ENCODE data around the gene MAD1L1. TPM values are rescaled to one million over a fixed set of nuclear protein-coding genes. Genes with fewer than 3 reads are reported as not detected.

MAD1L1 gene
- total RNA-seq, 2 experiments from 2014 or later, result 157 to 160 TPM

DNA sequence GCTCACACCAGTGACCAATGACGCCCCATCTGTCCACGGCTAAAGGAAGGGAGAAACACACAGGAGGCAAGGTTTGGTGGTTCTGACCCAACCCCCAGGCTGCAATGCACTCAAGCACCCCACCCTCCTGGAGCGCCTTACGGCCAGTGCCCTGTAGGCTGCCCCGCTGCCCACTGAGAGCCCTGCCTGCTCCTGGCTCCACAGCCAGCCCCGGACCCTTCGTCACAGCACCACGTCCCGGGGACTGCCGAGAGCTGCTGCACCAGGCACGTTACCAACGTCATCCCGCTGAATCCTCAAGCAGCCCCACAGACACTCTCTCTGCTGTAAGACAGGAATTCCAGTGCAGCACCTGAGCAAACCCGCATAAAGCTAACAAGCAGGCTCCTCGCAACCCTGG is 87.8 kb downstream of the MAD1L1 start:
- peaks cover 30% of the 10 kb centered on the region for H3K36me3 Mint-ChIP-seq (ENCODE audit: low read depth)
- H3K27me3 Mint-ChIP-seq, result no peaks in the 10 kb centered on the region
- H3K4me1 Mint-ChIP-seq (ENCODE audit: low read depth), result no peaks in the 10 kb centered on the region
- CTCF ChIA-PET, result no interaction called here
- POLR2A ChIA-PET, result no interaction called here
- Histone ChIP-seq H3K4me3 (ENCODE audit: low read length) (no peak overlapping the region), H3K9me3 (ENCODE audit: control insufficient read depth in 1 of 2, insufficient read depth in 1 of 2, low read length in 2 of 2) (peaks cover 0 to 7% of the 10 kb centered on the region in 2 experiments), H3K27me3 (ENCODE audit: control insufficient read depth in 1 of 2, insufficient read depth in 2 of 2, low read length in 2 of 2) (no peaks in the 10 kb centered on the region), H3K4me1 (ENCODE audit: insufficient read depth, low read length) (no peaks in the 10 kb centered on the region), H3K36me3 (ENCODE audit: insufficient read depth, low read length) (peaks cover 28% of the 10 kb centered on the region), H3K27ac (ENCODE audit: low read depth in 1 of 2, low read length in 2 of 2) (no peak overlapping the region)
- intact Hi-C loops (cut with DNase I, micrococcal nuclease), result no loop called here
- H3K27ac Mint-ChIP-seq, result no peak overlapping the region
- H3K4me3 Mint-ChIP-seq, result no peak overlapping the region
- no peak for DNase-seq
- TF ChIP-seq, protein P1, sequence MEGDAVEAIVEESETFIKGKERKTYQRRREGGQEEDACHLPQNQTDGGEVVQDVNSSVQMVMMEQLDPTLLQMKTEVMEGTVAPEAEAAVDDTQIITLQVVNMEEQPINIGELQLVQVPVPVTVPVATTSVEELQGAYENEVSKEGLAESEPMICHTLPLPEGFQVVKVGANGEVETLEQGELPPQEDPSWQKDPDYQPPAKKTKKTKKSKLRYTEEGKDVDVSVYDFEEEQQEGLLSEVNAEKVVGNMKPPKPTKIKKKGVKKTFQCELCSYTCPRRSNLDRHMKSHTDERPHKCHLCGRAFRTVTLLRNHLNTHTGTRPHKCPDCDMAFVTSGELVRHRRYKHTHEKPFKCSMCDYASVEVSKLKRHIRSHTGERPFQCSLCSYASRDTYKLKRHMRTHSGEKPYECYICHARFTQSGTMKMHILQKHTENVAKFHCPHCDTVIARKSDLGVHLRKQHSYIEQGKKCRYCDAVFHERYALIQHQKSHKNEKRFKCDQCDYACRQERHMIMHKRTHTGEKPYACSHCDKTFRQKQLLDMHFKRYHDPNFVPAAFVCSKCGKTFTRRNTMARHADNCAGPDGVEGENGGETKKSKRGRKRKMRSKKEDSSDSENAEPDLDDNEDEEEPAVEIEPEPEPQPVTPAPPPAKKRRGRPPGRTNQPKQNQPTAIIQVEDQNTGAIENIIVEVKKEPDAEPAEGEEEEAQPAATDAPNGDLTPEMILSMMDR (IDR thresholded peaks at IDR 0.05), result no peak
- H3K9me3 Mint-ChIP-seq, result no peaks in the 10 kb centered on the region
- ATAC-seq (ENCODE audit: poor library complexity), result no peak

DNA sequence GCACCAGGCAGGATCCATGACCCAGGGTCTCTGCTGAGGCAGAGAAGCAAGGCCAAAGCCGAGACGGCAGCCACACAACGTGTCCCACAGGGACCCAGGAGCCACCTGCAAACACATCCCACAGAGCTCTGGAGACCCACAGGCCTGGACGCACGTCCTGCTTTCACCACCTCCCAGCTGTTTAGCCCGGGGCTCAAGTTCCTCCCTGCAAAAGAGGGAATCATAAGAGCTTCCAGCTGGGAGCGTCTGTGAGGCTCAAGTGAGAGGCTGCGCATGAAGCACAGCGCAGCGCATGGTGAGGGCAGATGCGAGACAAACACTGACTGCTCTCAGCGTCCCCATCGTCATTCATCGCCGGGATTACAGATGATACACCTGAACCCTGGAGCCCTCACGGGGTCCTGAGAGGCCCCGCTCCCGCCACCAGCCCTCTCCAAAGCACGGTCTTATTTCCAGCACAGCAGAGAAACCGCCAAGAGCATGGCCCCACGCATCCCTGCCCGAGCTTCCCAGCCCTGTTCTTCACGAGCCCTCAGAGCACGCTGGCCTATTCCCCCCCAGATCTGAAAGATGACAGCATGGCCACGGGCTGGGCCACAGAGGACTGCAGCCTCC is 88.7 kb downstream of the MAD1L1 start:
- POLR2A ChIA-PET, result no interaction called here
- Histone ChIP-seq H3K4me3 (ENCODE audit: low read length) (no peak overlapping the region), H3K9me3 (ENCODE audit: control insufficient read depth in 1 of 2, insufficient read depth in 1 of 2, low read length in 2 of 2) (peaks cover 0 to 7% of the 10 kb centered on the region in 2 experiments), H3K4me1 (ENCODE audit: insufficient read depth, low read length) (peaks cover under 1% of the 10 kb centered on the region), H3K27ac (ENCODE audit: low read depth in 1 of 2, low read length in 2 of 2) (no peak overlapping the region), H3K36me3 (ENCODE audit: insufficient read depth, low read length) (peaks cover 25% of the 10 kb centered on the region), H3K27me3 (ENCODE audit: control insufficient read depth in 1 of 2, insufficient read depth in 2 of 2, low read length in 2 of 2) (no peaks in the 10 kb centered on the region)
- no peaks in the 10 kb centered on the region for H3K27me3 Mint-ChIP-seq
- intact Hi-C loops (cut with DNase I, micrococcal nuclease), result no loop called here
- no peaks in the 10 kb centered on the region for H3K9me3 Mint-ChIP-seq
- H3K4me3 Mint-ChIP-seq, result no peak overlapping the region
- no peak for ATAC-seq (ENCODE audit: poor library complexity)
- peaks cover 26% of the 10 kb centered on the region for H3K36me3 Mint-ChIP-seq (ENCODE audit: low read depth)
- no peak for DNase-seq
- TF ChIP-seq, protein P1 (IDR thresholded peaks at IDR 0.05), result no peak
- H3K4me1 Mint-ChIP-seq (ENCODE audit: low read depth), result no peaks in the 10 kb centered on the region
- H3K27ac Mint-ChIP-seq, result no peak overlapping the region
- CTCF ChIA-PET, result no interaction called here

DNA sequence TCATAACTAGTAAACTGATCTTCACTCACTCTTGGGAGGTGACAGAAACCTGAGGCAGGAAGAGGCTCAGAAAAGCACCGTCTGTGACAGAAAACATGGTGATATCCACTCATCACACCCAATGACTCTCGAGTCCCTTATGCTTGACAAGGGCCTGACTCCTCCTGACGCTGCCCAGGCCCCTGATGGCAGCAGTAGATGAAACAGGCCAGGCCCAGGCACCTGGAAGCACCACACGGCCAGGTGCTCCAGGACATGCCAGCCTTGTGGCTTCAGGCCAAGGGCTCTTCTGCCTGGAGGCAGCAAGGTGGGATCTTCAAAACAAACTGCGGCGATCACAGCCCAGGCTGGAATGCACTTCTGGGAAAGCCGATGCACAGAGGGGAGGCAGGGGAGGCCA is 89.3 kb downstream of the MAD1L1 start:
- no peaks in the 10 kb centered on the region for H3K27me3 Mint-ChIP-seq
- TF ChIP-seq, protein P1 (IDR thresholded peaks at IDR 0.05), result no peak
- no peaks in the 10 kb centered on the region for H3K27me3 ChIP-seq (ENCODE audit: control insufficient read depth in 1 of 2, insufficient read depth in 2 of 2, low read length in 2 of 2)
- H3K27ac ChIP-seq (ENCODE audit: low read depth in 1 of 2, low read length in 2 of 2), result no peak overlapping the region
- no peak overlapping the region for H3K4me3 Mint-ChIP-seq
- H3K4me1 Mint-ChIP-seq (ENCODE audit: low read depth), result peaks cover 2% of the 10 kb centered on the region
- peaks cover 25% of the 10 kb centered on the region for H3K36me3 ChIP-seq (ENCODE audit: insufficient read depth, low read length)
- POLR2A ChIA-PET, result no interaction called here
- intact Hi-C loops (cut with DNase I, micrococcal nuclease), result no loop called here
- peaks cover 0 to 7% of the 10 kb centered on the region in 2 experiments for H3K9me3 ChIP-seq (ENCODE audit: control insufficient read depth in 1 of 2, insufficient read depth in 1 of 2, low read length in 2 of 2)
- no peak overlapping the region for H3K4me3 ChIP-seq (ENCODE audit: low read length)
- no peak overlapping the region for H3K27ac Mint-ChIP-seq
- H3K4me1 ChIP-seq (ENCODE audit: insufficient read depth, low read length), result peaks cover 7% of the 10 kb centered on the region
- H3K36me3 Mint-ChIP-seq (ENCODE audit: low read depth), result peaks cover 21% of the 10 kb centered on the region
- CTCF ChIA-PET, result no interaction called here
- DNase-seq, result no peak
- no peak for ATAC-seq (ENCODE audit: poor library complexity)
- H3K9me3 Mint-ChIP-seq, result no peaks in the 10 kb centered on the region
